Stimulated activated naive B cell treated with anti-CD40 and anti-IgM and Interleukin-4, amounts not matched to agents 10 μg/mL and 1 μg/mL and 100 μg/mL, for 72 hours (primary cell): ENCODE results near the gene NDFIP1.

ENCODE experiments used
- ATAC-seq, 2 donors: fragments of 150-1000 bp; cut with Tn5 transposase; replicated peaks; 2 replicates each; pipeline ENCODE4 v1.10.0; 2021; ENCODE audit warnings: moderate library complexity in 1 of 2
- DNase-seq: peaks from one replicate; pipeline ENCODE4 v3.0.0; 2021
- H3K27ac Mint-ChIP-seq: one replicate; pipeline ENCODE4 v1.8.0; 2022; ENCODE audit warnings: mild to moderate bottlenecking, mixed read lengths
- H3K27me3 Mint-ChIP-seq, 2 donors: one replicate each; pipeline ENCODE4 v1.8.0; 2022; ENCODE audit warnings: mixed read lengths in 2 of 2
- H3K36me3 Mint-ChIP-seq, 2 donors: one replicate each; pipeline ENCODE4 v1.8.0; 2022; ENCODE audit warnings: mixed read lengths in 2 of 2, mild to moderate bottlenecking in 1 of 2
- H3K4me1 Mint-ChIP-seq, 2 donors: one replicate each; pipeline ENCODE4 v1.8.0; 2022; ENCODE audit warnings: mixed read lengths in 2 of 2, mild to moderate bottlenecking in 1 of 2
- H3K4me3 Mint-ChIP-seq, 2 donors: one replicate each; pipeline ENCODE4 v1.8.0; 2022; ENCODE audit warnings: mild to moderate bottlenecking in 2 of 2, mixed read lengths in 2 of 2, moderate library complexity in 1 of 2
- H3K9me3 Mint-ChIP-seq, 2 donors: one replicate each; pipeline ENCODE4 v1.8.0; 2022; ENCODE audit warnings: mixed read lengths in 2 of 2, mild to moderate bottlenecking in 1 of 2

Gene NDFIP1

DNA sequence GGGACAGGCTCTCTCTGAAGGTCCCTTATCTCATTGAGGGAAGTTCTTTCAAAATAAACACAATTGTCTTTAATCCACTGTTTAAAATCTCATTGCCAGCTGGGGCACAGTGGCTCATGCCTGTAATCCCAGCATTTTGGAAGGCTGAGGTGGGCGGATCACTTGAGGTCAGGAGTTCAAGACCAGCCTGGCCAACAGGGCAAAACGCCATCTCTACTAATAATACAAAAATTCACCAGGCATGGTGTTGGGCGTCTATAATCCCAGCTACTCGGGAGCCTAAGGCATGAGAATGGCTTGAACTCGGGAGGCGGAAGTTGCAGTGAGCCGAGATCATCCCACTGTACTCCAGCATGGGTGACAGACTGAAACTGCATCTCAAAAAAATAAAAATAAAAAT, 8.3 kb upstream of the NDFIP1 start:
- peaks cover 7 to 19% of the 10 kb centered on the region in 2 donors for H3K27me3 Mint-ChIP-seq
- ATAC-seq, result no peak
- H3K27ac Mint-ChIP-seq, result no peak overlapping the region
- H3K4me1 Mint-ChIP-seq, result peaks cover 4 to 6% of the 10 kb centered on the region in 2 donors
- no peak overlapping the region for H3K4me3 Mint-ChIP-seq
- H3K36me3 Mint-ChIP-seq, result no peaks in the 10 kb centered on the region
- peaks cover 0 to 3% of the 10 kb centered on the region in 2 donors for H3K9me3 Mint-ChIP-seq
- no peak for DNase-seq

GRCh38 chr5:142102980-142103740, 5.4 kb upstream of the NDFIP1 start:
- Mint-ChIP-seq H3K9me3 (peaks cover 0 to 3% of the 10 kb centered on the region in 2 donors), H3K36me3 (no peaks in the 10 kb centered on the region), H3K4me3 (no peak overlapping the region), H3K27ac (no peak overlapping the region), H3K27me3 (peaks cover 4 to 15% of the 10 kb centered on the region in 2 donors), H3K4me1 (peaks cover 3% of the 10 kb centered on the region in 2 donors)
- DNase-seq (no peak), ATAC-seq (no peak)

DNA sequence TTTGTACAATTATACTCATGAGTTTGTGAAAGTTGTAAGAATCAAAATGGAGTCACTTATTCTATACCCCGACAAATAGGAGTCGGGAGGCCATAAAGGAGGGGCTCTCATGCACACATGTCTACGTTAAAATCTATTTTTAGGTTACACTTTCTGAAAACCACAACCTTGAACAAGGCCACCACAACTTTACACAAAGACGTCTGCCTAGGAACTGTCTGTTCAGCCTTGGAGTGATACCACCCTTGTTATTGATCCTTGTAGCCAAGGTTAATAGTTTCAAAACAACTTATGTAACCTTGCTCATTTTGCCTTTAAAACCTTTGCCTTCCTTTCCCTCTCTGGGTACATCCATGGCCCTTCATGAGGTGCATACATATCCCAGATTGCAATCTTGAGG, 4.1 kb upstream of the NDFIP1 start:
- peaks cover 8 to 10% of the 10 kb centered on the region in 2 donors for H3K4me1 Mint-ChIP-seq
- H3K9me3 Mint-ChIP-seq, result peaks cover 0 to 3% of the 10 kb centered on the region in 2 donors
- ATAC-seq (no peak), DNase-seq (no peak)
- no peaks in the 10 kb centered on the region for H3K36me3 Mint-ChIP-seq
- peaks cover 4 to 12% of the 10 kb centered on the region in 2 donors for H3K27me3 Mint-ChIP-seq
- H3K4me3 Mint-ChIP-seq, result no peak overlapping the region
- H3K27ac Mint-ChIP-seq, result no peak overlapping the region

- peaks cover 2 to 4% of the 10 kb centered on the region in 2 donors for H3K27me3 Mint-ChIP-seq
- no peak for DNase-seq
- H3K4me1 Mint-ChIP-seq, result peaks cover 10 to 21% of the 10 kb centered on the region in 2 donors
- ATAC-seq, result no peak
- peaks cover 0 to under 1% of the 10 kb centered on the region in 2 donors for H3K9me3 Mint-ChIP-seq
- H3K36me3 Mint-ChIP-seq, result no peaks in the 10 kb centered on the region
- no peak overlapping the region for H3K27ac Mint-ChIP-seq
- no peak overlapping the region for H3K4me3 Mint-ChIP-seq
Observed at GRCh38 chr5:142106061-142106460, 2.5 kb upstream of the NDFIP1 start.

DNA sequence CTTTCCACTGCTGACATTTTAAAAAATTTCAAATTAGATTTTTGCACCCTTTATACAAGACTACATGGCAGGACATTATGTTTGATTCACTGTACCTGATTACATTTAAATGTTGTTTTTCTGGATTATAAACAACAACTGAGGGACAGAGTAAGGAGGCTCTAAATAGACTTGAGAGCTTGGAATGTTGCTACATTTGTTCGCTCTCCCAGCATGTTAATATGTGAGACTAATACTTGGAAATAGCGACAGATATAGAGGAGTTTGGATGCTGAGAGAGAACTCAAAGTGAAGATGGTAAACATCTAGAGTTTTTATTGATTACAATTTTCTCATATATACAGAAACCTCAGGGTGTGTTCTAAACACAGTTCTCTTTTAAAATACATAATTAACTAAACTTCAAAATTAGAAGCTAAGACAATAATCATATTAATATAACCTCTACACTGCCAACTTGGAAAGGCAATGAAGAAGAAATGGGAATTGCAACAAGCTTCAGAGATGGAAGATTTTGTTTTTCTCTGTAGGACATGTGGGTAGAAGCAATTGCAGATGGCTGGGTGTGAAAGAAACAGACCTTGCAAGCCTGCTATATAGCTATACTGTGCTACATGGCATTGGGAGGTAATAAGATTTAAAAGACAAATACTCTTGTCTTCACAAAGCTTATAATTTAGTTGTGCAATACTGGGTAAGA, 1.4 kb upstream of the NDFIP1 start:
- Mint-ChIP-seq H3K27ac (no peak overlapping the region), H3K9me3 (no peaks in the 10 kb centered on the region), H3K4me3 (no peak overlapping the region), H3K4me1 (peaks cover 10 to 21% of the 10 kb centered on the region in 2 donors), H3K36me3 (no peaks in the 10 kb centered on the region), H3K27me3 (peaks cover 0 to 4% of the 10 kb centered on the region in 2 donors)
- no peak for DNase-seq
- no peak for ATAC-seq

- no peak for DNase-seq
- Mint-ChIP-seq H3K27me3 (peaks cover 0 to 3% of the 10 kb centered on the region in 2 donors), H3K4me3 (peak overlapping the region; percentile 87 to 90), H3K36me3 (peaks cover under 1 to 2% of the 10 kb centered on the region in 2 donors), H3K4me1 (peaks cover 11 to 24% of the 10 kb centered on the region in 2 donors), H3K27ac (peak overlapping the region; percentile 88), H3K9me3 (no peaks in the 10 kb centered on the region)
- no peak for ATAC-seq
Observed at GRCh38 chr5:142107736-142108431, 695 bp upstream of the NDFIP1 start.

DNA sequence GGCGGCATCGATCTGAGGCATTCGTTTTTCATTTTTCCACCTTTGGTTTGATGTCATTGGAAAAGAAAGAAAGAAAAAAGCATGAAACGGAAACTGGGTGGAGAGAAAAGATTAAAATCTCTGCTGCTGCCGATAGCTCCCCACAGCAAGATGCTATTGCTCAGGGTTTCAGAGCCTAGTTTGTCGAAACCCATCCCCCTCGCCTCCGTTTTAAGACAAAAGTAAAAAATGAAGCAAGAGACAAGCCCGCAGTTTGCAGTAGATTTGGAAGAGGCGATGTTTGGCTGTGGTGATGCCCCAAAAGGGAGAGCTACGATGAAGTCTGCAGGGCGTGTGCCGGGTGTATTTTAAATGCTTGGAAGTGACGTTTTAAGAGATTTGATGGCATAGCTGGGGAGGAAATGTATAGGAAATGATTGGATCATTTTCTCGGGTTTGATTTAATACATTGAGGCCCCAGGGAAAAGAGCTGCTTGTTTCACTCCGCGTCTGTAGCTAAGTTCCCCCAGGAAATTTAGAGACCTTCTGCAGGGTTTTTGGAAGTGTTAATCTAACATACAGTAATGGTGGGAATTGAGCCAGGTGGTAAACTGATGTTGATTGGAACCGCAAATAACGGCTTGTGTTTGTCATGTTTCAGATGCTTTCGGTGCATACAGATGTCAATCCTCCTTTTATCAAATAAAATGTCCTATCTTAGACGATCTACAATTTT, 909 bp downstream of the NDFIP1 start:
- Mint-ChIP-seq H3K27ac (peak overlapping the region; percentile 85), H3K9me3 (no peaks in the 10 kb centered on the region), H3K4me3 (peak overlapping the region; percentile 87 to 90), H3K4me1 (peaks cover 20 to 36% of the 10 kb centered on the region in 2 donors), H3K27me3 (no peaks in the 10 kb centered on the region), H3K36me3 (peaks cover 5 to 7% of the 10 kb centered on the region in 2 donors)
- DNase-seq (no peak), ATAC-seq (no peak)

DNA sequence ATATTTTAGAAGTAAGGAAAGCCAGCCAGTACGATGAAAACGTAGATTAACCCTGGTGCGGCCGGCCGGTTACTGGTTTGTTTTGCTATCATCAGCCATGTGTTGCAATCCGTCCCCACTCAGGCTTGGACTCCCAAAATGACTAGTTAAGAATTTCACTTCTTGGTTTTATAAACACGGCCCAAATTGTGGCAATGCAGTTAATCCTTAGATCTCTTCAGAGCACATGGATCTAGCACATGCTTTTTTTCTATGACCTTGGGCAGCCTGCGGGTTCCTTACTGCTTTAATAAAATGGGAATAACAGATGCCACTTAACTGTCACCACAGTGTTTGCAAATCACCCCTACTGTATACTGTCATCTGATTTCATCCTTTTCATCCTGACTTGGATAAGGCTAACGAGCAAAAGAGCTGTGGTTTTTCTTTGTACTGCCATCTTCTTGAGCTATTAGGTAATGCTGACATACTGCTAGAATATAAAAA, 1.5 kb downstream of the NDFIP1 start:
- Mint-ChIP-seq H3K4me1 (peaks cover 18 to 36% of the 10 kb centered on the region in 2 donors), H3K4me3 (peak overlapping the region; percentile 87 to 90), H3K9me3 (no peaks in the 10 kb centered on the region), H3K27ac (peak overlapping the region; percentile 85), H3K27me3 (no peaks in the 10 kb centered on the region), H3K36me3 (peaks cover 5 to 7% of the 10 kb centered on the region in 2 donors)
- peak; percentile 64 to 66 for ATAC-seq
- DNase-seq, result peak; percentile 39

- no peak for ATAC-seq
- DNase-seq, result no peak
- Mint-ChIP-seq H3K4me1 (peaks cover 18 to 36% of the 10 kb centered on the region in 2 donors), H3K27me3 (no peaks in the 10 kb centered on the region), H3K27ac (no peak overlapping the region), H3K36me3 (peaks cover 5 to 7% of the 10 kb centered on the region in 2 donors), H3K4me3 (no peak overlapping the region), H3K9me3 (no peaks in the 10 kb centered on the region)
Observed at GRCh38 chr5:142110988-142111687, 2.6 kb downstream of the NDFIP1 start.

DNA sequence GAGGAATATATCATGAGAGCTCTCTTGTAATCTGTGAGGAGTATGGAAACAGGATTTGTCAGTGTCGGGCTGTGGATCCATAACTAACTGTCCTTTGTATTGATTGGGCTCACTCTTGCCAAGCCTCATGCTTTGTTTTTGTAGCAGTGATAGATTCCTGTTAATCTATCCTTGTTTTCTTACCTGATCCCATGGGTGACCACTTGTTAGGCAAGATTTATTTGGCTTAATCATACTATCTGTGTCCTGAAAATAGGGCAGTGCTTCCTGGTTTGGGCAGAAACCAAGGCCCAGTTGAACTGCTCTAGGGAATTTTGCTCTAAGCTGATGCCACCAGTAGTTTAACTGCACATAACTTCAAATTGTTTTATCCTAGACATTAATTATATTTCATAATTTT, 6.1 kb downstream of the NDFIP1 start:
- H3K27me3 Mint-ChIP-seq, result no peaks in the 10 kb centered on the region
- H3K9me3 Mint-ChIP-seq, result no peaks in the 10 kb centered on the region
- no peak for ATAC-seq
- peaks cover 12 to 23% of the 10 kb centered on the region in 2 donors for H3K36me3 Mint-ChIP-seq
- no peak overlapping the region for H3K4me3 Mint-ChIP-seq
- peaks cover 18 to 41% of the 10 kb centered on the region in 2 donors for H3K4me1 Mint-ChIP-seq
- no peak for DNase-seq
- no peak overlapping the region for H3K27ac Mint-ChIP-seq

- Mint-ChIP-seq H3K9me3 (no peaks in the 10 kb centered on the region), H3K27ac (no peak overlapping the region), H3K4me1 (peaks cover 23 to 38% of the 10 kb centered on the region in 2 donors), H3K36me3 (peaks cover 12 to 23% of the 10 kb centered on the region in 2 donors), H3K4me3 (no peak overlapping the region), H3K27me3 (no peaks in the 10 kb centered on the region)
- DNase-seq, result no peak
- ATAC-seq, result no peak
Observed at GRCh38 chr5:142115937-142116614, 7.5 kb downstream of the NDFIP1 start.

DNA sequence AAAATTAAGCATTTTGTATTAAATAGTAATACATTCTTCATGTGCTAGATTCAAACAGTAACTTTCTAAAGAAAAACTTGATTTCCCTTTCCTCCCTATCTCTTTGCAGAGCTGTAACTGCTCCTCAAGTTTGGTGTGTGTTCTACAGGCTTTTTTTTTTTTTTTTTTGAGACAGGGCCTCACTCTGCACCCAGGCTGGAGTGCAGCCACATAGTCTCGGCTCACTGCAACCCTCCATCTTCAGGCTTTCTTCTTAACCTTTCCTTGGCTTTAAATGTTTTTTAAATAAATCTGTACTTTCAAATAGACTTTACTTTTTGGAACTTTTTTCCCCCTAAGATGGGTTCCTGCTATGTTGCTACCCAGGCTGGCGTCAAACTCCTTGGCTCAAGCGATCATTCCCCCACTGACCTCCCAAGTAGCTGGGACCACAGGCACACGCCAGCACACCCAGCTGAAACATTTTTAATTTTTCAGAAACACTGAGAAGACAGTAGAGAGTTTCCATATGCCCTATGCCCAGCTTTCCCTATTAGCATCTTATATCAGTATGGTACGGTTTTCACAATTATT, 9.1 kb downstream of the NDFIP1 start:
- H3K27ac Mint-ChIP-seq, result no peak overlapping the region
- H3K4me3 Mint-ChIP-seq, result no peak overlapping the region
- H3K27me3 Mint-ChIP-seq, result no peaks in the 10 kb centered on the region
- H3K4me1 Mint-ChIP-seq, result peaks cover 23 to 37% of the 10 kb centered on the region in 2 donors
- peaks cover 15 to 30% of the 10 kb centered on the region in 2 donors for H3K36me3 Mint-ChIP-seq
- ATAC-seq (no peak), DNase-seq (no peak)
- H3K9me3 Mint-ChIP-seq, result no peaks in the 10 kb centered on the region
